ACHN (cell line): ENCODE results near the gene ZNF506.
A peak's percentile ranks its signal among the peaks of the same experiment; 100 is the strongest.
"Not testable (repeated sequence)": the region's sequence is repeated elsewhere in the genome, so short reads cannot be mapped to it uniquely, and the experiment has no call there.

ENCODE experiments used
- DNase-seq: peaks from one replicate; pipeline ENCODE4 v3.0.0-alpha.2; 2015
- in situ Hi-C: cut with HindIII; loops from 2 replicates; pipeline ENCODE4 v1.10.0; 2017; ENCODE audit warnings: low sequenced_read_pairs, low pct_ligation_motif_present, low pct_unique_long_range_greater_than_20kb

The ZNF506 gene

GRCh38 chr19:19788015-19788414 lies 33.5 kb downstream of the ZNF506 start:
- DNase-seq, result no peak
- in situ Hi-C loops, result no loop called here

GRCh38 chr19:19785476-19785875 lies 36.1 kb downstream of the ZNF506 start:
- DNase-seq, in situ Hi-C loops: not testable (repeated sequence)

GRCh38 chr19:19782783-19783182 lies 38.8 kb downstream of the ZNF506 start:
- in situ Hi-C loops, result no loop called here
- no peak for DNase-seq

GRCh38 chr19:19781791-19782190 lies 39.8 kb downstream of the ZNF506 start:
- in situ Hi-C loops, DNase-seq: not testable (repeated sequence)

GRCh38 chr19:19778666-19779065 lies 42.9 kb downstream of the ZNF506 start:
- in situ Hi-C loops, result no loop called here
- no peak for DNase-seq

GRCh38 chr19:19777692-19778091 lies 43.9 kb downstream of the ZNF506 start:
- in situ Hi-C loops, result no loop called here
- DNase-seq, result no peak

GRCh38 chr19:19776206-19777008 lies 45.1 kb downstream of the ZNF506 start:
- DNase-seq, result peak; percentile 96
- in situ Hi-C loops, result no loop called here

- DNase-seq, result no peak
- in situ Hi-C loops, result no loop called here
Observed at GRCh38 chr19:19775891-19776205, 45.7 kb downstream of the ZNF506 start.

GRCh38 chr19:19774354-19775033 lies 47.1 kb downstream of the ZNF506 start:
- in situ Hi-C loops, result no loop called here

GRCh38 chr19:19771963-19772362 lies 49.6 kb downstream of the ZNF506 start:
- DNase-seq, in situ Hi-C loops: not testable (repeated sequence)

More at GRCh38 chr19:19774354-19775033, 47.1 kb downstream of the ZNF506 start:
- no peak for DNase-seq

- in situ Hi-C loops, result not testable (repeated sequence)
Observed at GRCh38 chr19:19769971-19770370, 51.6 kb downstream of the ZNF506 start.

GRCh38 chr19:19758164-19758563 lies 63.4 kb downstream of the ZNF506 start:
- no peak for DNase-seq
- in situ Hi-C loops, result no loop called here

More at GRCh38 chr19:19769971-19770370, 51.6 kb downstream of the ZNF506 start:
- DNase-seq, result not testable (repeated sequence)

GRCh38 chr19:19752760-19753403 lies 68.7 kb downstream of the ZNF506 start:
- in situ Hi-C loops, result no loop called here
- DNase-seq, result no peak

- DNase-seq, result no peak
- in situ Hi-C loops, result no loop called here
Observed at GRCh38 chr19:19751846-19752245, 69.7 kb downstream of the ZNF506 start.

GRCh38 chr19:19750842-19751790 lies 70.4 kb downstream of the ZNF506 start:
- DNase-seq, result no peak
- in situ Hi-C loops, result no loop called here

GRCh38 chr19:19749908-19750841 lies 71.4 kb downstream of the ZNF506 start:
- no peak for DNase-seq
- in situ Hi-C loops, result no loop called here

GRCh38 chr19:19749117-19749907 lies 72.2 kb downstream of the ZNF506 start:
- no peak for DNase-seq
- in situ Hi-C loops, result no loop called here
